ENCODE measurements around the gene MAP4K4.

Gene MAP4K4

GRCh38 chr2:101899265-101899664 is 201.8 kb downstream of the MAP4K4 start:
- Histone ChIP-seq H3K27me3 (ENCODE audit: control insufficient read depth, insufficient read depth, low read length) (no peaks in the 10 kb centered on the region), H3K9ac (ENCODE audit: low read length) (no peak overlapping the region), H3K4me3 (ENCODE audit: low read depth, low read length) (no peak overlapping the region), H3K36me3 (ENCODE audit: control insufficient read depth, insufficient read depth, low read length) (peaks cover 5% of the 10 kb centered on the region), H3K9me3 (ENCODE audit: control insufficient read depth, insufficient read depth, low read depth, low read length) (peaks cover 6% of the 10 kb centered on the region), H3K27ac (ENCODE audit: low read depth, low read length) (no peak overlapping the region), H3K4me1 (ENCODE audit: control insufficient read depth, insufficient read depth, low read length) (peaks cover 7% of the 10 kb centered on the region; the same call in 1 of the 2 replicates)

- H3K27ac ChIP-seq (ENCODE audit: low read depth, low read length) = no peak overlapping the region
- H3K36me3 ChIP-seq (ENCODE audit: control insufficient read depth, insufficient read depth, low read length) = peaks cover 5% of the 10 kb centered on the region
- H3K4me1 ChIP-seq (ENCODE audit: control insufficient read depth, insufficient read depth, low read length) = peaks cover under 1% of the 10 kb centered on the region; the same call in 1 of the 2 replicates
- H3K27me3 ChIP-seq (ENCODE audit: control insufficient read depth, insufficient read depth, low read length) = no peaks in the 10 kb centered on the region
- no peak overlapping the region for H3K4me3 ChIP-seq (ENCODE audit: low read depth, low read length)
- H3K9ac ChIP-seq (ENCODE audit: low read length) = no peak overlapping the region
- peaks cover 6% of the 10 kb centered on the region for H3K9me3 ChIP-seq (ENCODE audit: control insufficient read depth, insufficient read depth, low read depth, low read length)
Observed at GRCh38 chr2:101899871-101900270, 202.4 kb downstream of the MAP4K4 start.

GRCh38 chr2:101900375-101900774 is 202.9 kb downstream of the MAP4K4 start:
- H3K27ac ChIP-seq (ENCODE audit: low read depth, low read length) = no peak overlapping the region
- no peaks in the 10 kb centered on the region for H3K4me1 ChIP-seq (ENCODE audit: control insufficient read depth, insufficient read depth, low read length)
- H3K4me3 ChIP-seq (ENCODE audit: low read depth, low read length) = no peak overlapping the region
- peaks cover 10% of the 10 kb centered on the region for H3K9me3 ChIP-seq (ENCODE audit: control insufficient read depth, insufficient read depth, low read depth, low read length)
- H3K36me3 ChIP-seq (ENCODE audit: control insufficient read depth, insufficient read depth, low read length) = peaks cover 5% of the 10 kb centered on the region; the same call in 1 of the 2 replicates
- H3K9ac ChIP-seq (ENCODE audit: low read length) = no peak overlapping the region
- H3K27me3 ChIP-seq (ENCODE audit: control insufficient read depth, insufficient read depth, low read length) = no peaks in the 10 kb centered on the region

GRCh38 chr2:101901241-101901640 is 203.7 kb downstream of the MAP4K4 start:
- Histone ChIP-seq H3K27me3 (ENCODE audit: control insufficient read depth, insufficient read depth, low read length) (no peaks in the 10 kb centered on the region), H3K4me3 (ENCODE audit: low read depth, low read length) (no peak overlapping the region), H3K27ac (ENCODE audit: low read depth, low read length) (no peak overlapping the region), H3K36me3 (ENCODE audit: control insufficient read depth, insufficient read depth, low read length) (no peaks in the 10 kb centered on the region), H3K4me1 (ENCODE audit: control insufficient read depth, insufficient read depth, low read length) (no peaks in the 10 kb centered on the region), H3K9me3 (ENCODE audit: control insufficient read depth, insufficient read depth, low read depth, low read length) (peaks cover 16% of the 10 kb centered on the region), H3K9ac (ENCODE audit: low read length) (no peak overlapping the region)

- no peaks in the 10 kb centered on the region for H3K4me1 ChIP-seq (ENCODE audit: control insufficient read depth, insufficient read depth, low read length)
- H3K9me3 ChIP-seq (ENCODE audit: control insufficient read depth, insufficient read depth, low read depth, low read length) = peaks cover 25% of the 10 kb centered on the region
- no peak overlapping the region for H3K9ac ChIP-seq (ENCODE audit: low read length)
- H3K36me3 ChIP-seq (ENCODE audit: control insufficient read depth, insufficient read depth, low read length) = no peaks in the 10 kb centered on the region
- H3K27ac ChIP-seq (ENCODE audit: low read depth, low read length) = no peak overlapping the region
- no peaks in the 10 kb centered on the region for H3K27me3 ChIP-seq (ENCODE audit: control insufficient read depth, insufficient read depth, low read length)
- H3K4me3 ChIP-seq (ENCODE audit: low read depth, low read length) = no peak overlapping the region
Observed at GRCh38 chr2:101902169-101902568, 204.7 kb downstream of the MAP4K4 start.

GRCh38 chr2:101904916-101905315 is 207.4 kb downstream of the MAP4K4 start:
- H3K9ac ChIP-seq (ENCODE audit: low read length) = no peak overlapping the region
- no peaks in the 10 kb centered on the region for H3K4me1 ChIP-seq (ENCODE audit: control insufficient read depth, insufficient read depth, low read length)
- H3K4me3 ChIP-seq (ENCODE audit: low read depth, low read length) = no peak overlapping the region
- no peak overlapping the region for H3K27ac ChIP-seq (ENCODE audit: low read depth, low read length)
- H3K36me3 ChIP-seq (ENCODE audit: control insufficient read depth, insufficient read depth, low read length) = no peaks in the 10 kb centered on the region
- H3K9me3 ChIP-seq (ENCODE audit: control insufficient read depth, insufficient read depth, low read depth, low read length) = peaks cover 46% of the 10 kb centered on the region
- H3K27me3 ChIP-seq (ENCODE audit: control insufficient read depth, insufficient read depth, low read length) = no peaks in the 10 kb centered on the region

GRCh38 chr2:101905746-101906336 is 208.3 kb downstream of the MAP4K4 start:
- H3K9me3 ChIP-seq (ENCODE audit: control insufficient read depth, insufficient read depth, low read depth, low read length) = peaks cover 52% of the 10 kb centered on the region
- H3K27ac ChIP-seq (ENCODE audit: low read depth, low read length) = no peak overlapping the region
- H3K4me1 ChIP-seq (ENCODE audit: control insufficient read depth, insufficient read depth, low read length) = no peaks in the 10 kb centered on the region
- no peaks in the 10 kb centered on the region for H3K36me3 ChIP-seq (ENCODE audit: control insufficient read depth, insufficient read depth, low read length)
- H3K4me3 ChIP-seq (ENCODE audit: low read depth, low read length) = no peak overlapping the region
- H3K27me3 ChIP-seq (ENCODE audit: control insufficient read depth, insufficient read depth, low read length) = no peaks in the 10 kb centered on the region
- H3K9ac ChIP-seq (ENCODE audit: low read length) = no peak overlapping the region

- H3K9ac ChIP-seq (ENCODE audit: low read length) = no peak overlapping the region
- H3K36me3 ChIP-seq (ENCODE audit: control insufficient read depth, insufficient read depth, low read length) = no peaks in the 10 kb centered on the region
- peaks cover 46% of the 10 kb centered on the region for H3K9me3 ChIP-seq (ENCODE audit: control insufficient read depth, insufficient read depth, low read depth, low read length)
- no peak overlapping the region for H3K27ac ChIP-seq (ENCODE audit: low read depth, low read length)
- no peak overlapping the region for H3K4me3 ChIP-seq (ENCODE audit: low read depth, low read length)
- H3K4me1 ChIP-seq (ENCODE audit: control insufficient read depth, insufficient read depth, low read length) = no peaks in the 10 kb centered on the region
- H3K27me3 ChIP-seq (ENCODE audit: control insufficient read depth, insufficient read depth, low read length) = no peaks in the 10 kb centered on the region
Observed at GRCh38 chr2:101909760-101910159, 212.3 kb downstream of the MAP4K4 start.

- Histone ChIP-seq H3K27ac (ENCODE audit: low read depth, low read length) (no peak overlapping the region), H3K9ac (ENCODE audit: low read length) (no peak overlapping the region), H3K4me1 (ENCODE audit: control insufficient read depth, insufficient read depth, low read length) (no peaks in the 10 kb centered on the region), H3K4me3 (ENCODE audit: low read depth, low read length) (no peak overlapping the region), H3K27me3 (ENCODE audit: control insufficient read depth, insufficient read depth, low read length) (no peaks in the 10 kb centered on the region), H3K9me3 (ENCODE audit: control insufficient read depth, insufficient read depth, low read depth, low read length) (peaks cover 24% of the 10 kb centered on the region), H3K36me3 (ENCODE audit: control insufficient read depth, insufficient read depth, low read length) (no peaks in the 10 kb centered on the region)
Observed at GRCh38 chr2:101912545-101912944, 215.0 kb downstream of the MAP4K4 start.

GRCh38 chr2:101921319-101921952 is 223.9 kb downstream of the MAP4K4 start:
- no peak overlapping the region for H3K4me3 ChIP-seq (ENCODE audit: low read depth, low read length)
- no peak overlapping the region for H3K9ac ChIP-seq (ENCODE audit: low read length)
- no peaks in the 10 kb centered on the region for H3K27me3 ChIP-seq (ENCODE audit: control insufficient read depth, insufficient read depth, low read length)
- no peaks in the 10 kb centered on the region for H3K36me3 ChIP-seq (ENCODE audit: control insufficient read depth, insufficient read depth, low read length)
- H3K9me3 ChIP-seq (ENCODE audit: control insufficient read depth, insufficient read depth, low read depth, low read length) = peaks cover 41% of the 10 kb centered on the region
- H3K4me1 ChIP-seq (ENCODE audit: control insufficient read depth, insufficient read depth, low read length) = no peaks in the 10 kb centered on the region
- H3K27ac ChIP-seq (ENCODE audit: low read depth, low read length) = no peak overlapping the region

- Histone ChIP-seq H3K36me3 (ENCODE audit: control insufficient read depth, insufficient read depth, low read length) (no peaks in the 10 kb centered on the region), H3K4me1 (ENCODE audit: control insufficient read depth, insufficient read depth, low read length) (no peaks in the 10 kb centered on the region), H3K27ac (ENCODE audit: low read depth, low read length) (no peak overlapping the region), H3K4me3 (ENCODE audit: low read depth, low read length) (no peak overlapping the region), H3K9me3 (ENCODE audit: control insufficient read depth, insufficient read depth, low read depth, low read length) (peaks cover 46% of the 10 kb centered on the region), H3K9ac (ENCODE audit: low read length) (no peak overlapping the region), H3K27me3 (ENCODE audit: control insufficient read depth, insufficient read depth, low read length) (no peaks in the 10 kb centered on the region)
Observed at GRCh38 chr2:101921953-101922325, 224.4 kb downstream of the MAP4K4 start.

Data from HUES6 (cell line).